ENCODE measurements around the gene PICALM. TPM values are rescaled to one million over a fixed set of nuclear protein-coding genes. Genes with fewer than 3 reads are reported as not detected.

The PICALM gene
- total and polyA plus RNA-seq, 9 of the 15 experiments (the other 6 are each of a cell fraction or from before 2014, with no cell fraction given), result 41.3 to 990 (median 309) TPM

- TF ChIP-seq ZBTB43 (CRISPR knock-in tag; IDR thresholded peaks at IDR 0.05) (no peak), TEAD2 (tag; IDR thresholded peaks at IDR 0.05) (no peak), ZNF41 (CRISPR knock-in tag; conservative IDR thresholded peaks at IDR 0.05) (no peak), NR2C1 (IDR thresholded peaks at IDR 0.05) (0 out of 2 replicates have a peak, but pooled peaks have one; percentile 12), NR2C1 (tag; IDR thresholded peaks at IDR 0.05) (no peak), ZNF12 (CRISPR knock-in tag; IDR thresholded peaks at IDR 0.05) (no peak), CXXC5 (CRISPR knock-in tag; IDR thresholded peaks at IDR 0.05) (0 out of 2 replicates have a peak, but pooled peaks have one; percentile 12), ZNF696 (CRISPR knock-in tag; conservative IDR thresholded peaks at IDR 0.05) (peak; percentile 10; the same call in 1 of the 2 replicates), CEBPB (tag; IDR thresholded peaks at IDR 0.05) (peak; percentile 53; the same call in 1 of the 2 replicates), GATAD2B (IDR thresholded peaks at IDR 0.05; ENCODE audit: borderline replicate concordance) (0 out of 2 replicates have a peak, but pooled peaks have one; percentile 12), MLLT1 (IDR thresholded peaks at IDR 0.05) (peak; percentile 85 to 93)
Observed at GRCh38 chr11:86067009-86067850, 1.7 kb downstream of the PICALM start (continued).

All from K562 (cell line).